IMR-90 (cell line): ENCODE results near the gene USP40. TPM values are rescaled to one million over a fixed set of nuclear protein-coding genes. Genes with fewer than 3 reads are reported as not detected.

Experiments
- CEBPB ChIP-seq: IDR thresholded peaks from 2 replicates; pipeline ENCODE4 v1.6.1; 2012; ENCODE audit warnings: low read depth, low read length, improper control_type of control experiment
- CHD1 ChIP-seq: IDR thresholded peaks from 2 replicates; pipeline ENCODE4 v1.6.1; 2012; ENCODE audit warnings: low read depth, low read length, improper control_type of control experiment
- CTCF ChIP-seq: conservative IDR thresholded peaks from 2 replicates; pipeline ENCODE4 v1.5.1; 2012; ENCODE audit warnings: mild to moderate bottlenecking, low read depth, low read length, improper control_type of control experiment
- NFE2L2 ChIP-seq: fragments of 150-350 bp; IDR thresholded peaks from 2 replicates; pipeline ENCODE4 v1.6.1; 2016; ENCODE audit warnings: low read depth, mild to moderate bottlenecking, low read length
- POLR2A ChIP-seq: IDR thresholded peaks from 2 replicates; pipeline ENCODE4 v1.6.1; 2012; ENCODE audit warnings: mild to moderate bottlenecking, low read depth, low read length
- RCOR1 ChIP-seq: IDR thresholded peaks from 2 replicates; pipeline ENCODE4 v1.6.1; 2012; ENCODE audit warnings: mild to moderate bottlenecking, low read length, improper control_type of control experiment; ENCODE audit not compliant: insufficient replicate concordance
- RFX5 ChIP-seq: IDR thresholded peaks from 2 replicates; pipeline ENCODE4 v1.8.0; 2012; ENCODE audit warnings: low read depth, mild to moderate bottlenecking, low read length, moderate library complexity
- USF2 ChIP-seq: fragments of 150-350 bp; IDR thresholded peaks from 2 replicates; pipeline ENCODE4 v1.6.1; 2017; ENCODE audit warnings: mild to moderate bottlenecking, antibody characterized with exemption, low read length, low read depth
- polyA plus RNA-seq, 3 experiments: library from polyadenylated mRNA; depleted of rRNA; stranded (reverse); fragments of >200 nt; gene quantifications; 2 replicates each; pipeline ENCODE4 v1.2.3, GENCODE V29; 2012; ENCODE audit warnings: low replicate concordance in 1 of 3
- total RNA-seq: library from RNA; depleted of rRNA; stranded (reverse); fragments of >200 nt; gene quantifications from 2 replicates; pipeline ENCODE4 v1.2.3, GENCODE V29; 2012

USP40 gene
- total and polyA plus RNA-seq, 2 of the 4 experiments (the other 2 are of a cell fraction) = 30.1 to 30.8 TPM

GRCh38 chr2:233566141-233566956 lies at the start of gene USP40 (continued):
- TF ChIP-seq CHD1 = no peak
- TF ChIP-seq CEBPB = no peak
- TF ChIP-seq NFE2L2 = no peak
- TF ChIP-seq CTCF = no peak
- TF ChIP-seq RFX5 = no peak
- peak; percentile 94 for TF ChIP-seq POLR2A
- no peak for TF ChIP-seq USF2
- TF ChIP-seq RCOR1 = no peak
